WTC11 (cell line): Measurements from ENCODE around the gene GLRB. TPM values are rescaled to one million over a fixed set of nuclear protein-coding genes. Genes with fewer than 3 reads are reported as not detected.

Source experiments
- ATF1 ChIP-seq: sonication (generic); formaldehyde crosslinking; IDR thresholded peaks from 2 replicates; pipeline ENCODE4 v1.8.1; 2023; ENCODE audit warnings: mild to moderate bottlenecking, moderate library complexity, missing genetic modification reagents
- E2F1 ChIP-seq: sonication (generic); formaldehyde crosslinking; IDR thresholded peaks from 2 replicates; pipeline ENCODE4 v1.8.0; 2022; ENCODE audit warnings: mild to moderate bottlenecking, missing genetic modification reagents
- ELF4 ChIP-seq: sonication (generic); formaldehyde crosslinking; IDR thresholded peaks from 2 replicates; pipeline ENCODE4 v1.8.1; 2022; ENCODE audit warnings: low read depth, mild to moderate bottlenecking, moderate library complexity, missing genetic modification reagents
- FOXJ3 ChIP-seq: sonication (generic); formaldehyde crosslinking; IDR thresholded peaks from 2 replicates; pipeline ENCODE4 v1.9.0; 2021; ENCODE audit warnings: missing genetic modification reagents, mild to moderate bottlenecking, borderline replicate concordance
- HMGA2 ChIP-seq: fragments of 250-450 bp; sonication (Bioruptor Pico); IDR thresholded peaks from 2 replicates; pipeline ENCODE4 v1.4.0; 2021; ENCODE audit warnings: mild to moderate bottlenecking, moderate library complexity
- NFE2L1 ChIP-seq: sonication (generic); formaldehyde crosslinking; IDR thresholded peaks from 2 replicates; pipeline ENCODE4 v1.8.1; 2023; ENCODE audit warnings: missing genetic modification reagents
- NFYB ChIP-seq: sonication (generic); formaldehyde crosslinking; conservative IDR thresholded peaks from 2 replicates; pipeline ENCODE4 v1.8.0; 2022; ENCODE audit warnings: low read depth, missing genetic modification reagents
- NR2C2 ChIP-seq: sonication (generic); formaldehyde crosslinking; IDR thresholded peaks from 2 replicates; pipeline ENCODE4 v1.8.0; 2022; ENCODE audit warnings: mild to moderate bottlenecking, missing genetic modification reagents
- NR3C1 ChIP-seq: sonication (generic); formaldehyde crosslinking; conservative IDR thresholded peaks from 2 replicates; pipeline ENCODE4 v1.8.1; 2023; ENCODE audit warnings: low read depth, mild to moderate bottlenecking, missing genetic modification reagents
- SMAD4 ChIP-seq: sonication (generic); formaldehyde crosslinking; IDR thresholded peaks from 2 replicates; pipeline ENCODE4 v1.8.0; 2022; ENCODE audit warnings: mild to moderate bottlenecking, missing genetic modification reagents
- ZNF232 ChIP-seq: sonication (generic); formaldehyde crosslinking; IDR thresholded peaks from 2 replicates; pipeline ENCODE4 v1.8.0; 2022; ENCODE audit warnings: mild to moderate bottlenecking, missing genetic modification reagents
- ZNF317 ChIP-seq: sonication (generic); formaldehyde crosslinking; IDR thresholded peaks from 2 replicates; pipeline ENCODE4 v1.8.1; 2023; ENCODE audit warnings: low read depth, mild to moderate bottlenecking, moderate library complexity, missing genetic modification reagents, borderline replicate concordance
- ZNF396 ChIP-seq: fragments of 250-450 bp; sonication (Bioruptor Pico); IDR thresholded peaks from 2 replicates; pipeline ENCODE4 v1.8.0; 2021; ENCODE audit warnings: mild to moderate bottlenecking, moderate library complexity, borderline replicate concordance
- ZNF416 ChIP-seq: fragments of 250-450 bp; sonication (Bioruptor Pico); IDR thresholded peaks from 2 replicates; pipeline ENCODE4 v1.9.0; 2021; ENCODE audit warnings: mild to moderate bottlenecking, inconsistent platforms
- ZNF425 ChIP-seq: fragments of 250-450 bp; sonication (Bioruptor Pico); conservative IDR thresholded peaks from 2 replicates; pipeline ENCODE4 v1.9.0; 2021; ENCODE audit warnings: mild to moderate bottlenecking
- total RNA-seq: library from RNA; stranded (reverse); gene quantifications from 3 replicates; pipeline ENCODE4 v1.2.3, GENCODE V29; 2021
- TF ChIP-seq, protein P1 (sequence below): sonication (generic); formaldehyde crosslinking; IDR thresholded peaks from 2 replicates; pipeline ENCODE4 v1.8.1; 2022; ENCODE audit warnings: low read depth, missing genetic modification reagents, borderline replicate concordance
- TF ChIP-seq, protein P2 (sequence below): sonication (generic); formaldehyde crosslinking; IDR thresholded peaks from 2 replicates; pipeline ENCODE4 v1.8.1; 2023; ENCODE audit warnings: mild to moderate bottlenecking, missing genetic modification reagents, borderline replicate concordance
- TF ChIP-seq, protein P3 (sequence below): fragments of 250-450 bp; sonication (Bioruptor Pico); IDR thresholded peaks from 2 replicates; pipeline ENCODE4 v1.9.0; 2021; ENCODE audit warnings: mild to moderate bottlenecking, borderline replicate concordance
- TF ChIP-seq, protein P4 (sequence below): sonication (generic); formaldehyde crosslinking; IDR thresholded peaks from 2 replicates; pipeline ENCODE4 v1.8.1; 2023; ENCODE audit warnings: mild to moderate bottlenecking, missing genetic modification reagents, moderate library complexity
- TF ChIP-seq, protein P5 (sequence below): sonication (generic); formaldehyde crosslinking; IDR thresholded peaks from 2 replicates; pipeline ENCODE4 v1.8.0; 2022; ENCODE audit warnings: mild to moderate bottlenecking, missing genetic modification reagents

The GLRB gene
- total RNA-seq, 1 experiment from 2014 or later: 0.31 TPM

GRCh38 chr4:157220371-157220881 lies 144.5 kb downstream of the GLRB start, which contains the start of gene GRIA2 (continued):
- TF ChIP-seq, protein P1, sequence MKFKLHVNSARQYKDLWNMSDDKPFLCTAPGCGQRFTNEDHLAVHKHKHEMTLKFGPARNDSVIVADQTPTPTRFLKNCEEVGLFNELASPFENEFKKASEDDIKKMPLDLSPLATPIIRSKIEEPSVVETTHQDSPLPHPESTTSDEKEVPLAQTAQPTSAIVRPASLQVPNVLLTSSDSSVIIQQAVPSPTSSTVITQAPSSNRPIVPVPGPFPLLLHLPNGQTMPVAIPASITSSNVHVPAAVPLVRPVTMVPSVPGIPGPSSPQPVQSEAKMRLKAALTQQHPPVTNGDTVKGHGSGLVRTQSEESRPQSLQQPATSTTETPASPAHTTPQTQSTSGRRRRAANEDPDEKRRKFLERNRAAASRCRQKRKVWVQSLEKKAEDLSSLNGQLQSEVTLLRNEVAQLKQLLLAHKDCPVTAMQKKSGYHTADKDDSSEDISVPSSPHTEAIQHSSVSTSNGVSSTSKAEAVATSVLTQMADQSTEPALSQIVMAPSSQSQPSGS (CRISPR knock-in tag): peak; percentile 62; the same call in 1 of the 2 replicates
- TF ChIP-seq ATF1 (CRISPR knock-in tag): no peak
- no peak for TF ChIP-seq HMGA2 (CRISPR knock-in tag)
- TF ChIP-seq ZNF396 (CRISPR knock-in tag): no peak
- TF ChIP-seq ELF4 (CRISPR knock-in tag): no peak
- peak; percentile 84; the same call in 1 of the 2 replicates for TF ChIP-seq SMAD4 (CRISPR knock-in tag)
- peak; percentile 98 for TF ChIP-seq ZNF232 (CRISPR knock-in tag)
- peak; percentile 94 for TF ChIP-seq E2F1 (CRISPR knock-in tag)
- TF ChIP-seq FOXJ3: no peak
- TF ChIP-seq, protein P2, sequence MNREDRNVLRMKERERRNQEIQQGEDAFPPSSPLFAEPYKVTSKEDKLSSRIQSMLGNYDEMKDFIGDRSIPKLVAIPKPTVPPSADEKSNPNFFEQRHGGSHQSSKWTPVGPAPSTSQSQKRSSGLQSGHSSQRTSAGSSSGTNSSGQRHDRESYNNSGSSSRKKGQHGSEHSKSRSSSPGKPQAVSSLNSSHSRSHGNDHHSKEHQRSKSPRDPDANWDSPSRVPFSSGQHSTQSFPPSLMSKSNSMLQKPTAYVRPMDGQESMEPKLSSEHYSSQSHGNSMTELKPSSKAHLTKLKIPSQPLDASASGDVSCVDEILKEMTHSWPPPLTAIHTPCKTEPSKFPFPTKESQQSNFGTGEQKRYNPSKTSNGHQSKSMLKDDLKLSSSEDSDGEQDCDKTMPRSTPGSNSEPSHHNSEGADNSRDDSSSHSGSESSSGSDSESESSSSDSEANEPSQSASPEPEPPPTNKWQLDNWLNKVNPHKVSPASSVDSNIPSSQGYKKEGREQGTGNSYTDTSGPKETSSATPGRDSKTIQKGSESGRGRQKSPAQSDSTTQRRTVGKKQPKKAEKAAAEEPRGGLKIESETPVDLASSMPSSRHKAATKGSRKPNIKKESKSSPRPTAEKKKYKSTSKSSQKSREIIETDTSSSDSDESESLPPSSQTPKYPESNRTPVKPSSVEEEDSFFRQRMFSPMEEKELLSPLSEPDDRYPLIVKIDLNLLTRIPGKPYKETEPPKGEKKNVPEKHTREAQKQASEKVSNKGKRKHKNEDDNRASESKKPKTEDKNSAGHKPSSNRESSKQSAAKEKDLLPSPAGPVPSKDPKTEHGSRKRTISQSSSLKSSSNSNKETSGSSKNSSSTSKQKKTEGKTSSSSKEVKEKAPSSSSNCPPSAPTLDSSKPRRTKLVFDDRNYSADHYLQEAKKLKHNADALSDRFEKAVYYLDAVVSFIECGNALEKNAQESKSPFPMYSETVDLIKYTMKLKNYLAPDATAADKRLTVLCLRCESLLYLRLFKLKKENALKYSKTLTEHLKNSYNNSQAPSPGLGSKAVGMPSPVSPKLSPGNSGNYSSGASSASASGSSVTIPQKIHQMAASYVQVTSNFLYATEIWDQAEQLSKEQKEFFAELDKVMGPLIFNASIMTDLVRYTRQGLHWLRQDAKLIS (CRISPR knock-in tag): peak; percentile 76; the same call in 1 of the 2 replicates
- peak; percentile 58 for TF ChIP-seq NR2C2 (CRISPR knock-in tag)
- TF ChIP-seq, protein P3, sequence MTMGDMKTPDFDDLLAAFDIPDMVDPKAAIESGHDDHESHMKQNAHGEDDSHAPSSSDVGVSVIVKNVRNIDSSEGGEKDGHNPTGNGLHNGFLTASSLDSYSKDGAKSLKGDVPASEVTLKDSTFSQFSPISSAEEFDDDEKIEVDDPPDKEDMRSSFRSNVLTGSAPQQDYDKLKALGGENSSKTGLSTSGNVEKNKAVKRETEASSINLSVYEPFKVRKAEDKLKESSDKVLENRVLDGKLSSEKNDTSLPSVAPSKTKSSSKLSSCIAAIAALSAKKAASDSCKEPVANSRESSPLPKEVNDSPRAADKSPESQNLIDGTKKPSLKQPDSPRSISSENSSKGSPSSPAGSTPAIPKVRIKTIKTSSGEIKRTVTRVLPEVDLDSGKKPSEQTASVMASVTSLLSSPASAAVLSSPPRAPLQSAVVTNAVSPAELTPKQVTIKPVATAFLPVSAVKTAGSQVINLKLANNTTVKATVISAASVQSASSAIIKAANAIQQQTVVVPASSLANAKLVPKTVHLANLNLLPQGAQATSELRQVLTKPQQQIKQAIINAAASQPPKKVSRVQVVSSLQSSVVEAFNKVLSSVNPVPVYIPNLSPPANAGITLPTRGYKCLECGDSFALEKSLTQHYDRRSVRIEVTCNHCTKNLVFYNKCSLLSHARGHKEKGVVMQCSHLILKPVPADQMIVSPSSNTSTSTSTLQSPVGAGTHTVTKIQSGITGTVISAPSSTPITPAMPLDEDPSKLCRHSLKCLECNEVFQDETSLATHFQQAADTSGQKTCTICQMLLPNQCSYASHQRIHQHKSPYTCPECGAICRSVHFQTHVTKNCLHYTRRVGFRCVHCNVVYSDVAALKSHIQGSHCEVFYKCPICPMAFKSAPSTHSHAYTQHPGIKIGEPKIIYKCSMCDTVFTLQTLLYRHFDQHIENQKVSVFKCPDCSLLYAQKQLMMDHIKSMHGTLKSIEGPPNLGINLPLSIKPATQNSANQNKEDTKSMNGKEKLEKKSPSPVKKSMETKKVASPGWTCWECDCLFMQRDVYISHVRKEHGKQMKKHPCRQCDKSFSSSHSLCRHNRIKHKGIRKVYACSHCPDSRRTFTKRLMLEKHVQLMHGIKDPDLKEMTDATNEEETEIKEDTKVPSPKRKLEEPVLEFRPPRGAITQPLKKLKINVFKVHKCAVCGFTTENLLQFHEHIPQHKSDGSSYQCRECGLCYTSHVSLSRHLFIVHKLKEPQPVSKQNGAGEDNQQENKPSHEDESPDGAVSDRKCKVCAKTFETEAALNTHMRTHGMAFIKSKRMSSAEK (CRISPR knock-in tag): no peak
- TF ChIP-seq ZNF425 (CRISPR knock-in tag): no peak
- TF ChIP-seq, protein P4, sequence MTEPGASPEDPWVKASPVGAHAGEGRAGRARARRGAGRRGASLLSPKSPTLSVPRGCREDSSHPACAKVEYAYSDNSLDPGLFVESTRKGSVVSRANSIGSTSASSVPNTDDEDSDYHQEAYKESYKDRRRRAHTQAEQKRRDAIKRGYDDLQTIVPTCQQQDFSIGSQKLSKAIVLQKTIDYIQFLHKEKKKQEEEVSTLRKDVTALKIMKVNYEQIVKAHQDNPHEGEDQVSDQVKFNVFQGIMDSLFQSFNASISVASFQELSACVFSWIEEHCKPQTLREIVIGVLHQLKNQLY (CRISPR knock-in tag): 0 out of 2 replicates have a peak, but pooled peaks have one; percentile 80
- TF ChIP-seq NFYB (CRISPR knock-in tag): peak; percentile 39; the same call in 1 of the 2 replicates
- TF ChIP-seq, protein P5, sequence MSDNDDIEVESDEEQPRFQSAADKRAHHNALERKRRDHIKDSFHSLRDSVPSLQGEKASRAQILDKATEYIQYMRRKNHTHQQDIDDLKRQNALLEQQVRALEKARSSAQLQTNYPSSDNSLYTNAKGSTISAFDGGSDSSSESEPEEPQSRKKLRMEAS (CRISPR knock-in tag): peak; percentile 80
- peak; percentile 91; the same call in 1 of the 2 replicates for TF ChIP-seq NR3C1
- TF ChIP-seq NFE2L1 (CRISPR knock-in tag): peak; percentile 90
- TF ChIP-seq ZNF416: no peak
- 0 out of 2 replicates have a peak, but pooled peaks have one; percentile 19 for TF ChIP-seq ZNF317 (CRISPR knock-in tag)
